Body of pancreas (tissue), 4 donors: ENCODE data around the gene SPATA33.

ENCODE experiments used
- CTCF ChIP-seq, 7 experiments: fragments of 450-650 bp in 4 of 7; fragments of 200-600 bp in 3 of 7; sonication (generic) in 3 of 7; IDR thresholded peaks; one replicate each; pipeline ENCODE4 v1.5.1; 2016 to 2019; ENCODE audit warnings: antibody characterized with exemption in 7 of 7
- POLR2A ChIP-seq, 3 donors: fragments of 450-650 bp; IDR thresholded peaks; one replicate each; pipeline ENCODE4 v1.6.1; 2016; ENCODE audit warnings: antibody characterized with exemption in 3 of 3, mild to moderate bottlenecking in 2 of 3

GRCh38 chr16:89621136-89621697 lies 36.4 kb upstream of the SPATA33 start:
- TF ChIP-seq CTCF (IDR thresholded peaks at IDR 0.05) (no peak), POLR2A (IDR thresholded peaks at IDR 0.05) (no peak)
